Gastroesophageal sphincter (tissue), 4 donors: ENCODE measurements around the gene ERCC6L2. TPM values are rescaled to one million over a fixed set of nuclear protein-coding genes. Genes with fewer than 3 reads are reported as not detected.
A peak's percentile ranks its signal among the peaks of the same experiment; 100 is the strongest.

Experiments
- ATAC-seq: fragments of 150-250 bp; one replicate; pipeline ENCODE4 v1.9.1; 2016; ENCODE audit warnings: mild to moderate bottlenecking, moderate library complexity
- H3K27ac ChIP-seq, 4 donors: fragments of 200-600 bp; sonication (generic) in 3 of 4; 1 replicate in 3 of 4; 2 replicates in 1 of 4; pipeline ENCODE4 v1.5.1; 2016 to 2019
- H3K27me3 ChIP-seq: fragments of 200-600 bp; sonication (generic); one replicate; pipeline ENCODE4 v1.5.1; 2019
- H3K36me3 ChIP-seq, 2 donors: fragments of 200-600 bp; sonication (generic); one replicate each; pipeline ENCODE4 v1.5.1; 2019; ENCODE audit warnings: control low read depth in 1 of 2
- H3K4me1 ChIP-seq, 3 donors: fragments of 200-600 bp; sonication (generic); 1 replicate in 2 of 3; 2 replicates in 1 of 3; pipeline ENCODE4 v1.5.1; 2016 to 2019; ENCODE audit warnings: control low read depth in 2 of 3
- H3K4me3 ChIP-seq, 2 donors: fragments of 200-600 bp; sonication (generic); one replicate each; pipeline ENCODE4 v1.5.1; 2019; ENCODE audit warnings: mild to moderate bottlenecking in 1 of 2, moderate library complexity in 1 of 2
- H3K9me3 ChIP-seq, 3 donors: fragments of 200-600 bp; sonication (generic); one replicate each; pipeline ENCODE4 v1.5.1; 2017 to 2019; ENCODE audit warnings: control low read depth in 2 of 3
- EP300 ChIP-seq: sonication (generic); formaldehyde crosslinking; IDR thresholded peaks from one replicate; pipeline ENCODE4 v1.6.1; 2017; ENCODE audit warnings: antibody characterized with exemption, mild to moderate bottlenecking
- POLR2A ChIP-seq, 2 donors: fragments of 450-650 bp; IDR thresholded peaks; one replicate each; pipeline ENCODE4 v1.6.1; 2017; ENCODE audit warnings: antibody characterized with exemption in 2 of 2, mild to moderate bottlenecking in 2 of 2, moderate library complexity in 1 of 2
- POLR2AphosphoS5 ChIP-seq: sonication (generic); formaldehyde crosslinking; IDR thresholded peaks from one replicate; pipeline ENCODE4 v1.6.1; 2017; ENCODE audit warnings: antibody characterized with exemption
- WGBS, 2 donors: methylation state at CpG; one replicate each; pipeline ENCODE4 v1.1.5; 2018; ENCODE audit warnings: low coverage in 1 of 2; 5-methylcytosine and 5-hydroxymethylcytosine counted together
- total RNA-seq, 4 donors: library from RNA; depleted of rRNA; stranded (reverse); fragments of >200 nt; gene quantifications; one replicate each; pipeline ENCODE4 v1.1.0, GENCODE V29; 2016
- TF ChIP-seq, protein P1 (sequence below), 4 experiments: fragments of 200-600 bp in 2 of 4; fragments of 450-650 bp in 2 of 4; sonication (generic) in 1 of 4; IDR thresholded peaks; one replicate each; pipeline ENCODE4 v1.5.1; 2017 to 2019; ENCODE audit warnings: antibody characterized with exemption in 4 of 4, mild to moderate bottlenecking in 2 of 4, moderate library complexity in 2 of 4

The ERCC6L2 gene
- total RNA-seq, 4 donors from 2014 or later, result 70.0 to 137 (median 113) TPM

DNA sequence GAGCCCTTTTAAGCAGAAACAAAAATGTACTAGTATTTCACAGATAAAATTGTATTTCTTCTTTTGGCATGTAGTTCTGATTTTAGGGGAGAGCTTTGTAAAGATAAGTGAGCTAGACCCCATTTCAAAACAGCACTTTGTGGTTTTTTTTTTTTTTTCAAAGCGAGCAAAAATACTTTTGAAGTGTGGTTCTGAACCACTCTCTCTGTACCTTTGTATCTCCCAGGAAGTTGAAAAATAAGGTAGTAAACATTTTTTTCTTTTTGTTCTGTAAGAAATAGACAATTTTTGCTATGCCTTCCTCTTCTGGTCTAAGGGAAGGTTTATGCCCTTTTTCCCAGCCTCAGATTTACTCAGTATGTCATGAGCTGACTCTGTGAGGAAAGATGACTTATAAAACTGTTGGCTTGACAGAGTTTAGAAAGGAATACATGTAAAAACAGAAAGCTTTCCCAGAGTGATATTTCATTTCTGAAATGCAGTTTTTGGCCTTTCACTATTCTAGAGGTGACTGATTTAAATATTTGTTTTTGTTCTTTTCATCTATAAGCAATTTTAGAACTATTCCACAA is 12.5 kb downstream of the ERCC6L2 start:
- no peaks in the 10 kb centered on the region for H3K27me3 ChIP-seq
- ATAC-seq, result no peak
- peak overlapping the region in 1 of 4 donors; percentile 13 for H3K27ac ChIP-seq
- 67 to 79% methylated on average over 1 of the region's 1 CpG for WGBS, 2 donors
- H3K36me3 ChIP-seq, result peaks cover 0 to 17% of the 10 kb centered on the region in 2 donors
- H3K9me3 ChIP-seq, result peaks cover 0 to 7% (median 0%) of the 10 kb centered on the region in 3 donors
- no peak for TF ChIP-seq EP300
- no peak for TF ChIP-seq POLR2A (IDR thresholded peaks at IDR 0.05)
- TF ChIP-seq, protein P1, sequence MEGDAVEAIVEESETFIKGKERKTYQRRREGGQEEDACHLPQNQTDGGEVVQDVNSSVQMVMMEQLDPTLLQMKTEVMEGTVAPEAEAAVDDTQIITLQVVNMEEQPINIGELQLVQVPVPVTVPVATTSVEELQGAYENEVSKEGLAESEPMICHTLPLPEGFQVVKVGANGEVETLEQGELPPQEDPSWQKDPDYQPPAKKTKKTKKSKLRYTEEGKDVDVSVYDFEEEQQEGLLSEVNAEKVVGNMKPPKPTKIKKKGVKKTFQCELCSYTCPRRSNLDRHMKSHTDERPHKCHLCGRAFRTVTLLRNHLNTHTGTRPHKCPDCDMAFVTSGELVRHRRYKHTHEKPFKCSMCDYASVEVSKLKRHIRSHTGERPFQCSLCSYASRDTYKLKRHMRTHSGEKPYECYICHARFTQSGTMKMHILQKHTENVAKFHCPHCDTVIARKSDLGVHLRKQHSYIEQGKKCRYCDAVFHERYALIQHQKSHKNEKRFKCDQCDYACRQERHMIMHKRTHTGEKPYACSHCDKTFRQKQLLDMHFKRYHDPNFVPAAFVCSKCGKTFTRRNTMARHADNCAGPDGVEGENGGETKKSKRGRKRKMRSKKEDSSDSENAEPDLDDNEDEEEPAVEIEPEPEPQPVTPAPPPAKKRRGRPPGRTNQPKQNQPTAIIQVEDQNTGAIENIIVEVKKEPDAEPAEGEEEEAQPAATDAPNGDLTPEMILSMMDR (IDR thresholded peaks at IDR 0.05), result no peak
- TF ChIP-seq POLR2AphosphoS5, result no peak
- no peak overlapping the region for H3K4me3 ChIP-seq
- peaks cover 0 to 48% (median 0%) of the 10 kb centered on the region in 3 donors for H3K4me1 ChIP-seq

DNA sequence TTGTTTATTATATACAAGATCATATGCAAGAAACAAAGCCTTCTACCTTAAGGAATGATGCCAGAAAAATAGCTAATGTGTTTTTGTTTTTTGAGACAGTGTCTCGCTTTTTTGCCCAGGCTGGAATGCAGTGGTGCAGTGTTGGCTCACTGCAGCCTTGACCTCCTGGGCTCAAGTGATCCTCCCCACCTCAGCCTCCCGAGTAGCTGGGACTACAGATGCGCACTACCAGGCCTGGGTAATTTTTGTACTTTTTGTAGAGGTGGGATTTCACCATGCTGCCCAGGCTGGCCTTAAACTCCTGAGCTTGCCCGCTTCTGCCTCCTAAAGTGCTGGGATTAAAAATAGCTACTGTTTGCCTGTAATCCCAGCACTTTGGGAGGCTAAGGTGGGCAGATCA is 15.1 kb downstream of the ERCC6L2 start:
- Histone ChIP-seq H3K4me3 (no peak overlapping the region), H3K4me1 (peaks cover 0 to 44% (median 0%) of the 10 kb centered on the region in 3 donors), H3K27ac (no peak overlapping the region), H3K27me3 (no peaks in the 10 kb centered on the region), H3K36me3 (peaks cover 0 to 6% of the 10 kb centered on the region in 2 donors), H3K9me3 (peaks cover 0 to 7% (median 0%) of the 10 kb centered on the region in 3 donors)
- ATAC-seq, result no peak
- TF ChIP-seq POLR2A (IDR thresholded peaks at IDR 0.05) (no peak), POLR2AphosphoS5 (no peak), EP300 (no peak)
- TF ChIP-seq, protein P1 (IDR thresholded peaks at IDR 0.05), result no peak
- 90 to 100% methylated on average over 2 to 3 of the region's 4 CpGs for WGBS, 2 donors

DNA sequence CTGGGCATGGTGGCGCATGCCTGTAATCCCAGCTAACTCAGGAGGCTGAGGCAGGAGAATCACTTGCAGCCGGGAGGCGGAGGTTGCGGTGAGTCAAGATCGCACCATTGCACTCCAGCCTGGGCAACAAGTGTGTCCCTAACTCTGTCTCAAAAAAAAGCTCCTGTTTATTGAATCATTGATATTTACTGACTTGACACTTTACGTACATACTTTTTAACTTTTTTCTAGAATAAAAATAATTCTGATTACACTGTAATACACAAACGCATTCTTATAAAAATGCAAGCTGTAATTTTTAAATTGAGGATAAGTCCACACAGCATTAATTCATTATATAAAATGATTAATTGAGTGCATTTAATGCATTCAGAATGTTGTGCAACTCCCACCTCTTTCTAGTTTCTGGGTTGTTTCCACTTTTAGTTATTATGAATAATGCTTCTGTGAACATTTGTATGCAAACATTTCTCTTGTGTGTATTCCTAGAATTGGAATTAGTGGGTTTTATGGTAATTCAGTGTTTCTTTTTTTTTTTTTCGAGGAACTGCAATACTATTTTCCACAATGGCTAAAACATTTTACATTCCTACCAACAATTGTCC is 15.7 kb downstream of the ERCC6L2 start:
- WGBS, 2 donors, result 94 to 95% methylated on average over 2 to 8 of the region's 8 CpGs

DNA sequence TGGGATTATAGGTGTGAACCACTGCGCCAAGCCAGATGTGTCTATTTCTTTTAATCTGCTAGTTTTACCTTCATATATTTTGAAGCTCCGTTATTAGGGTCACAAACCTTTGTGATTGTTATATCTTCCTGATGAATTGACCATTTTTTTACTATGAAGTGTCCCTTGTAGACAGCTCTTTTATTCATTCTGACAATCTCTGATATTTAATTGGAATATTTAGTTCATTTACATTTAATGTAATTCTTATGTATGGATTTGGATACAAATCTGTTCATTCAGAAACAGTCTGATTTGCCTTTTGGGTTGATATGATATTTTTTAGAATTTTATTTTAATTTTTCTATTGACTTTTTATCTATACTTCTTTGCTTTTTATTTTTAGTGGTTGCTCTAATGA is 17.2 kb downstream of the ERCC6L2 start:
- TF ChIP-seq EP300 (no peak), POLR2AphosphoS5 (no peak), POLR2A (IDR thresholded peaks at IDR 0.05) (no peak)
- TF ChIP-seq, protein P1 (IDR thresholded peaks at IDR 0.05), result no peak
- Histone ChIP-seq H3K27me3 (no peaks in the 10 kb centered on the region), H3K36me3 (peaks cover 0 to 6% of the 10 kb centered on the region in 2 donors), H3K27ac (no peak overlapping the region), H3K4me1 (peaks cover 0 to 26% (median 0%) of the 10 kb centered on the region in 3 donors), H3K9me3 (peaks cover 0 to 7% (median 0%) of the 10 kb centered on the region in 3 donors), H3K4me3 (no peak overlapping the region)
- WGBS, 2 donors, result 96 to 100% methylated on average over 1 to 2 of the region's 2 CpGs
- ATAC-seq, result no peak

More for the DNA sequence above, 15.7 kb downstream of the ERCC6L2 start:
- Histone ChIP-seq H3K27ac (no peak overlapping the region), H3K4me1 (peaks cover 0 to 39% (median 0%) of the 10 kb centered on the region in 3 donors), H3K4me3 (no peak overlapping the region), H3K9me3 (peaks cover 0 to 7% (median 0%) of the 10 kb centered on the region in 3 donors), H3K27me3 (no peaks in the 10 kb centered on the region), H3K36me3 (peaks cover 0 to 6% of the 10 kb centered on the region in 2 donors)
- TF ChIP-seq, protein P1 (IDR thresholded peaks at IDR 0.05), result no peak
- TF ChIP-seq EP300 (no peak), POLR2A (IDR thresholded peaks at IDR 0.05) (no peak), POLR2AphosphoS5 (no peak)
- no peak for ATAC-seq

DNA sequence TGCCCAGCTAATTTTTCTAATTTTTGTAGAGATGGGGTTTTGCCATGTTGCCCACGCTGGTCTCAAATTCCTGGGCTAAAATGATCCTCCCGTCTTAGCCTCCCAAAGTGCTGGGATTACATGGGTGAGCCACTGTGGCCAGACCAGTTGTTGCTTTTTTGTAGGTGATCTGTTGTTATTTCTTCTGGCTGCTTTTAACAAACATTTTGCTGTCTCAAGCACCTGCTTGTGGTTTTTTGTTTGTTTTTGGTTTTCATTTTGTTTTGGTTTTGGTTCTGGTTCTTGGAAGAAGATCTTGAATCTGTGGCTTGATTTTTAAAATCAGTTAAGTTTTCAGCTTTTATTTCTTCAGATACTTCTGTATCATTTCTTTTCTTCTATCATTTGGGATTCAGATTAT is 21.1 kb downstream of the ERCC6L2 start:
- no peak for ATAC-seq
- no peak overlapping the region for H3K4me3 ChIP-seq
- no peaks in the 10 kb centered on the region for H3K27me3 ChIP-seq
- H3K27ac ChIP-seq, result no peak overlapping the region
- H3K4me1 ChIP-seq, result peaks cover 0 to 4% (median 0%) of the 10 kb centered on the region in 3 donors
- H3K36me3 ChIP-seq, result peaks cover 0 to 16% of the 10 kb centered on the region in 2 donors
- peaks cover 0 to 7% (median 0%) of the 10 kb centered on the region in 3 donors for H3K9me3 ChIP-seq
- no peak for TF ChIP-seq EP300
- TF ChIP-seq POLR2A (IDR thresholded peaks at IDR 0.05), result no peak
- no peak for TF ChIP-seq POLR2AphosphoS5
- TF ChIP-seq, protein P1 (IDR thresholded peaks at IDR 0.05), result no peak
- WGBS, 2 donors, result 94 to 100% methylated on average over 2 of the region's 2 CpGs
